Measurements from ENCODE around the gene AGO3.

The AGO3 gene

DNA sequence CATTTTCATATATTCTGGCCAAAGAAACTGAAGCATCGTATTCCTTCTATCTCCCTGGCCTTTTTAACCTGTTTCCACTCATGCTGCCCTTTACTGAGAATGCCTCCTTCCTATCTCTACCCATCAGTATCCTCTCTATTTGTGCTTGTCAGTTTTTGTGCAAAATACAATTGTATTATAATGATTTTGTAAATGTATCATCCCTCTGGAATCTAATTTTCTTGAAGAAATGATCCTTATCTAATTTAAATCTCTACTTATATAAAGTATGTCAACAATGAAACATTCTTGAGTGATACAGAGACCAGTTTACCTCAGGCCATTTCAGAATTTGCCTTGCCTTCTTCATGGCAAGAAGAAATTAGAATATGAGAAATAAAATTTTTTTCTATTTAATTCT is 93.9 kb downstream of the AGO3 start:
- Histone ChIP-seq H3K4me2 (ENCODE audit: low read length) (no peak overlapping the region), H3K4ac (ENCODE audit: low read depth, low read length) (no peak overlapping the region), H3K79me2 (ENCODE audit: control insufficient read depth, insufficient read depth, low read length, poor library complexity) (no peaks in the 10 kb centered on the region), H2BK12ac (ENCODE audit: low read length) (no peak overlapping the region), H3K4me3 (ENCODE audit: low read depth, low read length) (no peak overlapping the region), H3K23ac (ENCODE audit: low read length) (no peak overlapping the region), H3K27me3 (ENCODE audit: insufficient read depth, low read length) (no peaks in the 10 kb centered on the region), H4K12ac (ENCODE audit: low read depth, low read length) (no peak overlapping the region), H3K18ac (ENCODE audit: low read length) (no peak overlapping the region), H3K14ac (ENCODE audit: low read length) (no peak overlapping the region), H2AFZ (ENCODE audit: insufficient read depth, low read length, poor library complexity) (no peak overlapping the region), H3K4me1 (ENCODE audit: control insufficient read depth in 1 of 2, insufficient read depth in 2 of 2, low read length in 2 of 2) (no peaks in the 10 kb centered on the region), H3K27ac (ENCODE audit: low read depth, low read length) (no peak overlapping the region), H3K9me3 (ENCODE audit: insufficient read depth, low read depth, low read length) (no peaks in the 10 kb centered on the region), H2AK5ac (ENCODE audit: low read length) (no peak overlapping the region), H2BK120ac (ENCODE audit: insufficient read depth, low read length, poor library complexity) (no peak overlapping the region), H4K8ac (ENCODE audit: low read depth, low read length) (no peak overlapping the region), H4K91ac (ENCODE audit: low read depth, low read length) (no peak overlapping the region), H2BK5ac (ENCODE audit: low read depth, low read length, poor library complexity) (no peak overlapping the region), H3K79me1 (ENCODE audit: low read length) (no peaks in the 10 kb centered on the region), H3K36me3 (ENCODE audit: control insufficient read depth in 1 of 2, insufficient read depth in 2 of 2, low read length in 2 of 2) (peaks cover 8% of the 10 kb centered on the region in 2 experiments), H3K9ac (ENCODE audit: low read length) (no peak overlapping the region)
- WGBS (ENCODE audit: extremely low coverage, insufficient coverage, insufficient read length), result no CpG with 5 or more reads among the region's 1 CpG
- DNase-seq, result no peak

GRCh38 chr1:36027766-36028165 is 96.9 kb downstream of the AGO3 start:
- no peak overlapping the region for H3K9ac ChIP-seq (ENCODE audit: low read length)
- H3K18ac ChIP-seq (ENCODE audit: low read length), result no peak overlapping the region
- WGBS (ENCODE audit: extremely low coverage, insufficient coverage, insufficient read length), result no CpG with 5 or more reads among the region's 3 CpGs
- no peak overlapping the region for H4K12ac ChIP-seq (ENCODE audit: low read depth, low read length)
- H3K27me3 ChIP-seq (ENCODE audit: insufficient read depth, low read length), result no peaks in the 10 kb centered on the region
- no peaks in the 10 kb centered on the region for H3K79me1 ChIP-seq (ENCODE audit: low read length)
- H3K9me3 ChIP-seq (ENCODE audit: insufficient read depth, low read depth, low read length), result no peaks in the 10 kb centered on the region
- no peak overlapping the region for H3K4ac ChIP-seq (ENCODE audit: low read depth, low read length)
- no peak overlapping the region for H2AK5ac ChIP-seq (ENCODE audit: low read length)
- no peak overlapping the region for H2BK5ac ChIP-seq (ENCODE audit: low read depth, low read length, poor library complexity)
- H3K23ac ChIP-seq (ENCODE audit: low read length), result no peak overlapping the region
- peak in 1 of 2 donors; percentile 39 for DNase-seq
- H2AFZ ChIP-seq (ENCODE audit: insufficient read depth, low read length, poor library complexity), result no peak overlapping the region
- H3K4me3 ChIP-seq (ENCODE audit: low read depth, low read length), result no peak overlapping the region
- H3K14ac ChIP-seq (ENCODE audit: low read length), result no peak overlapping the region
- H4K91ac ChIP-seq (ENCODE audit: low read depth, low read length), result no peak overlapping the region
- H3K4me2 ChIP-seq (ENCODE audit: low read length), result no peak overlapping the region
- no peak overlapping the region for H2BK120ac ChIP-seq (ENCODE audit: insufficient read depth, low read length, poor library complexity)
- no peaks in the 10 kb centered on the region for H3K4me1 ChIP-seq (ENCODE audit: control insufficient read depth in 1 of 2, insufficient read depth in 2 of 2, low read length in 2 of 2)
- H4K8ac ChIP-seq (ENCODE audit: low read depth, low read length), result no peak overlapping the region
- peaks cover 7 to 10% of the 10 kb centered on the region in 2 experiments for H3K36me3 ChIP-seq (ENCODE audit: control insufficient read depth in 1 of 2, insufficient read depth in 2 of 2, low read length in 2 of 2)
- H3K27ac ChIP-seq (ENCODE audit: low read depth, low read length), result no peak overlapping the region
- no peaks in the 10 kb centered on the region for H3K79me2 ChIP-seq (ENCODE audit: control insufficient read depth, insufficient read depth, low read length, poor library complexity)
- H2BK12ac ChIP-seq (ENCODE audit: low read length), result no peak overlapping the region

- Histone ChIP-seq H4K91ac (ENCODE audit: low read depth, low read length) (no peak overlapping the region), H3K9ac (ENCODE audit: low read length) (no peak overlapping the region), H3K4me2 (ENCODE audit: low read length) (no peak overlapping the region), H3K4me3 (ENCODE audit: low read depth, low read length) (no peak overlapping the region), H4K12ac (ENCODE audit: low read depth, low read length) (no peak overlapping the region), H2AFZ (ENCODE audit: insufficient read depth, low read length, poor library complexity) (no peak overlapping the region), H2BK12ac (ENCODE audit: low read length) (no peak overlapping the region), H3K27ac (ENCODE audit: low read depth, low read length) (no peak overlapping the region), H3K79me1 (ENCODE audit: low read length) (no peaks in the 10 kb centered on the region), H3K4me1 (ENCODE audit: control insufficient read depth in 1 of 2, insufficient read depth in 2 of 2, low read length in 2 of 2) (no peaks in the 10 kb centered on the region), H3K18ac (ENCODE audit: low read length) (no peak overlapping the region), H2BK5ac (ENCODE audit: low read depth, low read length, poor library complexity) (no peak overlapping the region), H2AK5ac (ENCODE audit: low read length) (no peak overlapping the region), H3K14ac (ENCODE audit: low read length) (no peak overlapping the region), H4K8ac (ENCODE audit: low read depth, low read length) (no peak overlapping the region), H3K79me2 (ENCODE audit: control insufficient read depth, insufficient read depth, low read length, poor library complexity) (no peaks in the 10 kb centered on the region), H3K4ac (ENCODE audit: low read depth, low read length) (no peak overlapping the region), H3K9me3 (ENCODE audit: insufficient read depth, low read depth, low read length) (no peaks in the 10 kb centered on the region), H2BK120ac (ENCODE audit: insufficient read depth, low read length, poor library complexity) (no peak overlapping the region), H3K36me3 (ENCODE audit: control insufficient read depth in 1 of 2, insufficient read depth in 2 of 2, low read length in 2 of 2) (peaks cover 5 to 7% of the 10 kb centered on the region in 2 experiments), H3K27me3 (ENCODE audit: insufficient read depth, low read length) (no peaks in the 10 kb centered on the region), H3K23ac (ENCODE audit: low read length) (no peak overlapping the region)
- WGBS (ENCODE audit: extremely low coverage, insufficient coverage, insufficient read length), result 100% methylated on average over 2 of the region's 2 CpGs
- DNase-seq, result no peak
These were observed 100.5 kb downstream of the AGO3 start for GRCh38 chr1:36031441-36031840.

DNA sequence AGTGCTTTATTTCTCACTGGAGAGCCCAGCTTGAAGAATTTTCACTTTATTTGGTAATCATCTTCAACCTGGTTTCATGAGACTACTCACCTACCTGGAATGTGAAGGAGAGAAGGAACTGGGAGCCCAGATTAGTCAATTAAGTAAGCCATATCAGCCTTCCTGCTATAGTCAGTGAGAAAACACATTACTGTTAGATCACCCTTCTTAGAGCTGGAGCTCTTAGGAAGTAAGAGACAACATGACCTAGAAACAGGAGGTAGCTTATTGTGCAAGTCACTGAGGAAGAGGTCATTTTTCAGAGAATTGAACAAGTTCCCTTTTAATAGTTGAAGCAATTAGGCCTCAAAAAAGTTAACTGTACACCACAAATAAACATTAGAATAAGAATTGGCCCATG is 103.8 kb downstream of the AGO3 start:
- no peaks in the 10 kb centered on the region for H3K9me3 ChIP-seq (ENCODE audit: insufficient read depth, low read depth, low read length)
- no peak overlapping the region for H3K23ac ChIP-seq (ENCODE audit: low read length)
- peaks cover 2 to 6% of the 10 kb centered on the region in 2 experiments for H3K36me3 ChIP-seq (ENCODE audit: control insufficient read depth in 1 of 2, insufficient read depth in 2 of 2, low read length in 2 of 2)
- no peak overlapping the region for H3K4me3 ChIP-seq (ENCODE audit: low read depth, low read length)
- H3K9ac ChIP-seq (ENCODE audit: low read length), result no peak overlapping the region
- no peak overlapping the region for H2BK120ac ChIP-seq (ENCODE audit: insufficient read depth, low read length, poor library complexity)
- no peaks in the 10 kb centered on the region for H3K79me2 ChIP-seq (ENCODE audit: control insufficient read depth, insufficient read depth, low read length, poor library complexity)
- no peak overlapping the region for H3K18ac ChIP-seq (ENCODE audit: low read length)
- DNase-seq, result peak; percentile 21 to 78
- no peaks in the 10 kb centered on the region for H3K27me3 ChIP-seq (ENCODE audit: insufficient read depth, low read length)
- H2AFZ ChIP-seq (ENCODE audit: insufficient read depth, low read length, poor library complexity), result no peak overlapping the region
- no peak overlapping the region for H3K27ac ChIP-seq (ENCODE audit: low read depth, low read length)
- no peak overlapping the region for H3K4me2 ChIP-seq (ENCODE audit: low read length)
- H2BK5ac ChIP-seq (ENCODE audit: low read depth, low read length, poor library complexity), result no peak overlapping the region
- no peak overlapping the region for H3K4ac ChIP-seq (ENCODE audit: low read depth, low read length)
- no peak overlapping the region for H3K14ac ChIP-seq (ENCODE audit: low read length)
- H4K8ac ChIP-seq (ENCODE audit: low read depth, low read length), result no peak overlapping the region
- H2AK5ac ChIP-seq (ENCODE audit: low read length), result no peak overlapping the region
- H3K4me1 ChIP-seq (ENCODE audit: control insufficient read depth in 1 of 2, insufficient read depth in 2 of 2, low read length in 2 of 2), result no peaks in the 10 kb centered on the region
- H2BK12ac ChIP-seq (ENCODE audit: low read length), result no peak overlapping the region
- H3K79me1 ChIP-seq (ENCODE audit: low read length), result no peaks in the 10 kb centered on the region
- no peak overlapping the region for H4K91ac ChIP-seq (ENCODE audit: low read depth, low read length)
- H4K12ac ChIP-seq (ENCODE audit: low read depth, low read length), result no peak overlapping the region
